Measurements from ENCODE around the gene ATPAF1. TPM values are rescaled to one million over a fixed set of nuclear protein-coding genes. Genes with fewer than 3 reads are reported as not detected.
A peak's percentile ranks its signal among the peaks of the same experiment; 100 is the strongest.
"Not testable (repeated sequence)": the region's sequence is repeated elsewhere in the genome, so short reads cannot be mapped to it uniquely, and the experiment has no call there.

The ATPAF1 gene
- total RNA-seq, 1 donor from 2014 or later = 52.3 TPM

DNA sequence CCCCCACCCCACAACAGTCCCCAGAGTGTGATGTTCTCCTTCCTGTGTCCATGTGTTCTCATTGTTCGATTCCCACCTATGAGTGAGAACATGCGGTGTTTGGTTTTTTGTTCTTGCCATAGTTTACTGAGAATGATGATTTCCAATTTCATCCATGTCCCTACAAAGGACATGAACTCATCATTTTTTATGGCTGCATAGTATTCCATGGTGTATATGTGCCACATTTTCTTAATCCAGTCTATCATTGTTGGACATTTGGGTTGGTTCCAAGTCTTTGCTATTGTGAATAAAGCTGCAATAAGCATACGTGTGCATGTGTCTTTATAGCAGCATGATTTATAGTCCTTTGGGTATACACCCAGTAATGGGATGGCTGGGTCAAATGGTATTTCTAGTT is 17.0 kb downstream of the ATPAF1 start:
- DNase-seq (ENCODE audit: low spot score) = not testable (repeated sequence)

DNA sequence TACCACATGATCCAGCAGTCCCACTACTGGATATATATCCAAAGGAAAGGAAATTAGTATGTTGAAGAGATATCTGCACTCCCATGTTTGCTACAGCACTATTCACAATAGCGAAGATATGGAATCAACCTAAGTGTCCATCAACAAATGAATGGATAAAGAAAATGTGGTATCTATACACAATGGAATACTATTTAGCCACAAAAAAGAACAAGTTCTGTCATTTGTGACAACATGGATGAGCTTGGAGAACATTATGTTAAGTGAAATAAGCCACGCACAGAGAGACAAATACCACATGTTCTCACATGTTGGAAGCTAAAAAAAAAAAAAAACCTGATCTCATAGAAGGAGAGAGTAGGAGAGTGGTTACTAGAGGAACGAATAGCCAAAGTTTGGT is 17.7 kb downstream of the ATPAF1 start:
- DNase-seq (ENCODE audit: low spot score) = no peak

DNA sequence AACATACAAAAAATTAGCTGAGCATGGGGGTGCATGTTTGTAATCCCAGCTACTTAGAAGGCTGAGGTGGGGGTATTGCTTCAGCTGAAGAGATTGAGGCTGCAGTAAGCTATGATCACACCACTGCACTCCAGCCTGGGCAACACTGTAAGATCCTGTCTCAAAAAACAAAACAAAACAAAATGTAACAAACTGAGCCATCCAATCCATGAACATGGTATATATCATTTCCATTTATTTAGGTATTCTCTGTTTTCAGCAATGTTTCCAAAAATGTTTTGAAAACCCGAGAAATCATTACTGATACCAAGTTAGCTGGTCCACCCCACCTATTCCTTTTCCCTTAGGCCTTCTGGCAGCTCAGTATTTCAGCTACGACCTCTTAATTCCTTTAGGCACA is 18.4 kb downstream of the ATPAF1 start:
- DNase-seq (ENCODE audit: low spot score) = no peak

DNA sequence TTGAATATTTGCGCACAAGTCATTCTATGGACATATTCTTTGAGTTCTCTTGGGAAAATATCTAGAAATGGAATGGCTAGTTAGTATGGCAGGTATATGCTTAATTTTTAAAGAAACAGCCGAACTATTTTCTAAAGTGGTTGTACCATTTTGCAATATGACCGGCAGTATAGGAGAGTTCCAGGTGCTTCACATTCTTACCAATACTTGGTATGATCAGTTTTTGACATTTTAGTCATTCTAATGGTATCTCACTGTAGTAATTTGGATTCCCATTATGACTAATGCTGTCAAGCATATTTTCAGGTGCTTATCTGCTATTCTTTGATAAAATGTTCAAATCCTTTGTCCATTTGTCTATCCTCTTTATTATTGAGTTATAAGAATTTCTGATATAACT is 20.6 kb downstream of the ATPAF1 start:
- no peak for DNase-seq (ENCODE audit: low spot score)

DNA sequence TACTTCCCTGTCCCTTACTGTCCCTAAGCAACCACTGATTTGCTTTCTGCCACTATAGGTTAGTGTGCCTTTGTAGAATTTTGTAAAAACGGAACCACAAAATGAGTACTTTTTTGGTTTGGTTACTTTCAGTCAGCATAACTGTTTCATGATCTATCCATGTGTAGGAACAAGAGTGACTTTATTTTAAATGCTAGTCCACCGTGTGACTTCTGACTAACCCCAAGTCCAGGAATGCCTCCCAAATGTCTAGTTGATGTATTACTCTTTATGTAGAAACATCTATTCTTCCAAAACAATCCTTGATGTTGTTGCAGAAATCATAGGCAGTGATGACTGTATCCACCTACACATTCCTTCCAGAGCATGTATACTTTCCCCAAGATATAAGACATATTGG is 21.3 kb downstream of the ATPAF1 start:
- no peak for DNase-seq (ENCODE audit: low spot score)

DNA sequence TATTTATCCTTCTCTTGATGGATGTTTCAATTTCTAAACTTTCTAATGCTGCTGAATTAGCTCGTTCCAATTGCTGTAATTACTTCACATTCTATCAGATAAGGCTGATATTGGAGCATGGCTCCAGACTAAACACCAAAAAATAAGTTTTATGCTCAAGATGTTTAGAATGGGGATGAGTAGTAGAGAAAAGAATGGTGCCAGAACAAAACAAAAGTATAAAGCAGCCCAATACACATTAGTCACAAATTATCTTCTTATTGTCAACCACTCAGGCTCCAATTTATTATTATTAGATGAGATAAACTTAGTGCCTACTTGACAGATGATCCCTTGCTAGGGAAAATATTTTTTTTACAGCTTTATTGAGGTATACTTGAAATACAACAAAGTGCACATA is 21.8 kb downstream of the ATPAF1 start:
- no peak for DNase-seq (ENCODE audit: low spot score)

DNA sequence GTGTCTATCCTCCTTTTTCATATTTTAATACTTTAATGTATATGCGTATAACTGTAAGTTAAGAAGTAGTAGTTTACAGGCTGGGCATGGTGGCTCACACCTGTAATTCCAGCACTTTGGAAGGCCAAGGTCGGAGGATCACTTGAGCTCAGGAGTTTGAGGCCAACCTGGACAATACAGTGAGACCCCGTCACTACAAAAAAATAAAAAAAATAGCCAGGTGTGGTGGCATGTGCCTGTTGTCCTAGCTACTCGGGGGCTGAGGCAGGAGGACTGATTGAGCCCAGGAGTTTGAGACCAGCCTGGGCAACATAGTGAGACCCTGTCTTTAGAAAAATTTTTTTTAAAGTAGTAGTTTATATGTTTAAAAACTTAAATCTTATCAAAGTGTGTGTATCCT is 22.3 kb downstream of the ATPAF1 start:
- no peak for DNase-seq (ENCODE audit: low spot score)

DNA sequence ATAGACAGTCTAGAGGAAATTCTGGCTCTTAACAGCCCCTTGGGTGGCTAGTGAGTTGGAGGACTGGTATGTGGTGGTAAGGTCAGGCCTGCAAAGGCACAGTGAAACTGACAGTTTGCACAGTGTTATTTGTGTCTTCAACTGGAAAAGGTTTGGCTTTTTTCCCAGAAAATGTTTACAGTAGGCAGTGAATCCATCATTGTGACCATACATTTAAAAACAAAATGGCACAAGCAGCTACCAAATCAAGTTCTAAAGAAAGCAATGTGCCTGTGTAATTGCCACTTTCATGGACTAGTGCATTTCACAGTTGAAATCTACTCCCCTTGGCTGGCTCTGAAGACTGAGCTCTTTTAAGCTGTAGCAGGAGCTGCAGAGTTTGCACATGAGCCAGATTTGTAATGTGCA is 24.8 kb downstream of the ATPAF1 start:
- no peak for DNase-seq (ENCODE audit: low spot score)

DNA sequence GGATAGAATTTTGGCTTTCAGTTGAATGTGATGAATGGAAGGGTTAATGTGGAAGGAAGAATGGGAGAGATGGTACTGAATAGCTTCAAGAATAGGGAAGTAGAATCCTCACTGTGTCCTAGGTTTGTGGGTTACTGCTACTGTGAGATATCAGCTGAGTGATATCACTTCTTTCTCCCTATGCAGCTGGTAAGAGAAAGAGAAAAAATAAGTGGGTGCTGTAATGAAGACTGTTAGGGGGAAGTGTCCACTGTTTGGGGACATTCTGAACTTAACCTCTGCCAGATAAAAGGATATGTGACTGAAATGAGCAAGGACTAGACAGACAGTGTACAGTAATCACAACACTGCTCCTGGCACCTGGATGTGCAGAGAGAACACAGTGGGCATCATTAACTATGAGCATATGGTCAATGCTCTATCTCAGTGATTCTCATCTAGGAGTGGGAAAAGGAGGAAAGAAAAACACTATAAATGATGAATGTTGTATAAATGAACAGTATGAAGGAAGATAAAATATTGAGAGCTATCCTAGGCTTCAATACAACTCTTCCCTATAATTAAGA is 26.0 kb downstream of the ATPAF1 start:
- no peak for DNase-seq (ENCODE audit: low spot score)

DNA sequence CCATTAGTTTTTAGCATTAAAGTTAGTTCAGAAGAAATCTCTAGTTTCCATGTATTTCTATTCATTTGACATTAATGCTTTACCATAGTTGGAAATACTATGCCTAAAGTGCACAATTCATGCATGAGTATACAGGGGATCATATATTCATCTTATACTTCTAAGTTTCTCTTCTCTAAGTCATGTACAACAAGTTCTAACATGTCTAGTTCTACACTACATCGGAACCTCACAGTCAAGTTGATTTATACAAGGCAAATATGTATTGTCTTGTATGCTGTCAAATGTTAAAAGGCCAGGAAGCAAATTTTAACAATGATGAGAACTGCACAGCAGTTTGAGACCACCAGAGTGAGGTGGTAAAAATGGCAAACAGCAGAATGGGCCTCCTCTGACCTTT is 28.6 kb downstream of the ATPAF1 start:
- DNase-seq (ENCODE audit: low spot score) = no peak

DNA sequence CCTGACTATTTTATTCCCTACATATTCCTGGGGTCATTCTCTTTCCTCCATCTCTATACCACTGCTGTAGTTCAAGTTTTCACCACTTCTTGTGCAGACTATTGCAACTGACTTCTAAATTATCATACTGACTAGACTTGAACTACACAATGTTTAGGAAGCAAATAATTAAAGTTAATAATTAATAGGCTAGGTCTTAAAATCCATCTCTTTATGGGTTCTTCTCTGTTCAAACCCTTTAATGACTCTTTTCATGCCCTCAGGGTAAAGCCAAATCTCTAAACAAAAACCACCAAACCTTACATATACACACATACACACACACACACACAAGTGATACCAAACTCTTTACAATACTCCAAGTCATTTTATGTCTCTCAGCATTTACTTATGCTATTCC is 29.2 kb downstream of the ATPAF1 start:
- no peak for DNase-seq (ENCODE audit: low spot score)

DNA sequence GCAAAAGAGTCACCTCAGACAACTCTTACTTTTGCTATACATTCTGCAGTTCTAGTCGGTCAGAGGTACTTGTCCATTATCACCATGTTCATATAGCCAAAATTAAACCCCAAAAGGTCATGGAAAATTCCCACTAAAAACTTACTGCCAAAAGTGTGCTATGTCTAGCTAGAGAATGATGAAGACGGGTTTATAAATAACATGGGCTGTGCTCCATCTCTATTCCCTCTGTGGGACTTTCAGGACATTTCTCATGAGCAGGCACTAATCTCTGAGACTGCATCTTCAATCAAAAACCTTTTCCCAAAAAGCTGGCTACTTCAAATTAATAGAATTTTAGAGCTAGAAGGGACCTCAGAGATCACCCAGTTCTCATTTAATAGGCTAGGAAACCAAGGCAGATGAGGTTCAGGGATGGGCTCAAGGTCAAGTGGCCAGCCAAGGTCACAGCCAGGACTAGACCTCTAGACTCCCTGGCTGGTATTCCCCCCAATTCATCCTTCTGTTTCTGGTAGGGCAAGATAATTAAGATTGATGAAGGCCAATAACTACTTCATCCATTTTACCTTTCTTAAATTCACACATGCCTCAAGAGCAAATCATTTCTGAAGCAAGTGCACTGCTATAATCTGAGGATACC is 30.6 kb downstream of the ATPAF1 start:
- no peak for DNase-seq (ENCODE audit: low spot score)

DNA sequence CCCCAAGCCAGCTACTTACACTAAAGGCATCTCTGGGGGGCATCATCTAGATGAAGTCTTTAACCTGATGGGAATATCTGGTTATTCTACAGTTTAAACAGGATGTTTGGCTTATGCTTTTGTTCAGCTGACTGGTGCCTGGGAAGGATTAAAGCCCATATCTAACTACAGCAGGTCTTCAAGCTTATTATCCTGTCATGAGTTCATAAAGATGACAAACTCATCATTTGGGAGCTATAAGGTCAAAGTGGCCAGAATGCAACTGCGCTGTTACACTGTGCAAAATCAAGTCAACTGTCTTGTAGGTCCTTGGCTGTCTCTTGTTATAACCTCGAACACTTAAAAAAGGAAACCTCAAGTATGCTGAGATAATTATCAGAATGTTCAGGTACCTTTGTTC is 33.0 kb downstream of the ATPAF1 start:
- no peak for DNase-seq (ENCODE audit: low spot score)

DNA sequence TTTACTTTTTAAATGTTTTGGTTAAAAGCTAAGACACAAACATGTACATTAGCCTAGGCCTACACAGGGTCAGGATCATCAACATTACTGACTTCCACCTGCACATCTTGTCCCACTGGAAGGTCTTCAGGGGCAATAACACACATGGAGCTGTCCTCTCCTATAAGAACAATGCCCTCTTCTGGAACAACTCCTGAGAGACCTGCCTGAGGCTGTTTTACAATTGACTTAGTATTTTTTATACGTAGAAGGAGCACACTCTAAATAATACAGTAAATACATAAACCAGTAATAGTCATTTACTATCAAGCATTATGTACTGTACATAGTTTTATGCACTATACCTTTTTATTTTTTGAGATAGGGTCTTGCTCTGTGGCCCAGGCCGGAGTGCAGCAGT is 37.4 kb downstream of the ATPAF1 start:
- DNase-seq (ENCODE audit: low spot score) = no peak

DNA sequence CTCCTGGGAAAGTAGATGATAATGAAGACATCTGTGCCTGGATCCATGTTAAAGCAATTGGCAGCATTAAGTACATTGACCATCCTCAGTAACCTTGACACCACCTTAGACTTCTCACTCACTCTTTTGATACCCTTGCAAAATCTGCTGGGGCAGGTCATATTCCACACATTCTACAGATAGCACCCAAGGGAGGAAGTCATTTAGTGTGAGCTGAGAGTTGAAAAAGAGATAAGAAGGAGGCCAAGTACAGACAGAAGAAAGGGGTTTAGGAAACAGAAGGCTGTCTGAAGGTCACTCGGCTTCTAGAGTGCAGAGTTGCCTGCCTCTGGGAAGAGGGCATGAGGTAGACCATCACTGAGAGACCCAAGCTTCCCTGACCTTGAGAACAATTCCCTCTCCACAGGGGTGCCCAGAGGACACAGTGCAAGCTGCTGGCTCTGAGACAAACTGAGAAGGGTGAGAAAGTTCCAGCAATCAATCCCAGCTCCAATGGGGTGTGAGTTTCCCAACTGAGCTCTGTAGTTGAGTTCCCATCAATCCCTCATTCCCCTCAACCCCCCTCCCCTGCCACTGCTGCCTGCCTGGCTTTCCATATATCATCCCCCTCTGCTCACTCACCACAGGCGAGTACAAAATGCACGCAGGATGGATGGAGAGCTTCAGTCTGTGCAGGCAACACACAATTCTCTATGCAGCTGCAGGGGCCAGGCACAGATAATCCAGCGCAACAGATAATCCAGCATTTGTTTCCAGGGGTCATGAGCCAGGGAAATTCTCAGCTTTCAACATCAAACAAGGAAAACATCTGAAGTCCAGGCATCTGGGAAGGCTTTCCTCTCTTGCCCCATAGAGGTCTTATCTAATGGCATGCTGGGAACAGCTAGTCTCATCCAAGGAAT is 44.2 kb downstream of the ATPAF1 start:
- peak; percentile 11 for DNase-seq (ENCODE audit: low spot score)

DNA sequence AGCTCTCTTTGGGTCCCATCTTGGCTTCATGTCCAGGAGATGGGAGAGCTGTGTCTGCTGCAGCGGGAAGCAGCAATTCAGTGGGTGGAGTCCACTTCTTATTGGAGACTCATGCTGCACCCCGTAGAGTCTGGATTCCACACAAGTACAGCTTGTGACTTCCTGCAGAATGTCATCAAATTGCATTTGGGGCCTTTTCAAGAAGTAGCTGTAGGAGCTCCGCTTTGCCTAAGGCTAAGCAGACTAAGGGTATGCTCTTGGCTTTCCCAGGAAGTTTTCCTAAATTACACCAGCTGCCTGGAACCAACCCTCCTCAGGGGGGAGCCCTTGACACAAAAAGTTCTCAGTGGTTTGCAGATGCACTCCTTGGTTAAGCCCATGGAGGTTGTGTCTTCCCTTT is 45.8 kb downstream of the ATPAF1 start:
- DNase-seq (ENCODE audit: low spot score) = no peak

DNA sequence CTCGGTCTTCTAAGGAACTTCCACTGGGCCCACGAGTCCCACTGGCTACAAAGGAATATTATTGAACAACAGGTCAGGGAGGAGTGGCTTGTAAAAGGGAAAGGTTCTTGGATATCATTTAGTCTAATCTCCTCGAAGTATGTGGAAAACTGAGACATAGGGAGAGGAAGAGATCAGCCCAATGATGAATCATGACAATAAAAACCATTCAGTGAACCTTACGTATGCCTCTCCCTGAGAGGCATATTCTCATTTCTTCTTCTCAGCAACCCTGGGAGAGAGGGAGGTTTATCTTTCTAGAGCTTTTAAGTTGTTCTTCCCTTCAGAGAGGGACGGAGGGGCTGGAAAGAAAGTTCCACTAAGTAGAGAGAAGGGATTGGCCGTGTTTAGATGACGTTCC is 46.2 kb downstream of the ATPAF1 start:
- DNase-seq (ENCODE audit: low spot score) = no peak

DNA sequence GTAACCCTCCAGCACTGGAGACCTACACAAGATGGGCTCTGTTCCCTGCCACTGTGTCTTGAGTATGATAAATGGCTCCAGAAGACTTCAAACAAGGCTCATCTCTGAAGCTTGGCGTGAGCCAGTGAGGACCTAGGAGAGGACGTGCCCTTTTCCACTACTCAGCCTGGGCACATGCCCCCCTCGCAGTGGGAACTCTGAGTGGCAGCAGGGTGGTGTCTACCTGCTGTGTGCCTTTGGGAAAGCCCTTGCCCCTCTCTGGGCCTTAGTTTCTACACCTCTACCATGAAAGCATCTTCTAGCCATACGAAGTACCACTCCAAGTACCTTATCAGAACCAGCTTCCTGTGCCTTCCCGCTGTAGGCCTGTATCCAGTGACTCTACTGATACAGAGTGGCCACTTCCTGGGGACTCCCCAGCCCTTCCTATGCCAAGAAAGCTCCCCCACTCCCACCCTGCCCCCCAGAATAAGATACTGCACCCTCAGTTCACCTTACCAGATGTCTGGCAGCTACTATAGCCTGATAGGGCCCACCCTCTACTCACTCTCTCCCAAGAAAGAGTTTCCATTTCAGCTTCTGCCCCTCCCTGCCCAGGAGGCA is 48.4 kb downstream of the ATPAF1 start:
- peak; percentile 79 for DNase-seq (ENCODE audit: low spot score)

DNA sequence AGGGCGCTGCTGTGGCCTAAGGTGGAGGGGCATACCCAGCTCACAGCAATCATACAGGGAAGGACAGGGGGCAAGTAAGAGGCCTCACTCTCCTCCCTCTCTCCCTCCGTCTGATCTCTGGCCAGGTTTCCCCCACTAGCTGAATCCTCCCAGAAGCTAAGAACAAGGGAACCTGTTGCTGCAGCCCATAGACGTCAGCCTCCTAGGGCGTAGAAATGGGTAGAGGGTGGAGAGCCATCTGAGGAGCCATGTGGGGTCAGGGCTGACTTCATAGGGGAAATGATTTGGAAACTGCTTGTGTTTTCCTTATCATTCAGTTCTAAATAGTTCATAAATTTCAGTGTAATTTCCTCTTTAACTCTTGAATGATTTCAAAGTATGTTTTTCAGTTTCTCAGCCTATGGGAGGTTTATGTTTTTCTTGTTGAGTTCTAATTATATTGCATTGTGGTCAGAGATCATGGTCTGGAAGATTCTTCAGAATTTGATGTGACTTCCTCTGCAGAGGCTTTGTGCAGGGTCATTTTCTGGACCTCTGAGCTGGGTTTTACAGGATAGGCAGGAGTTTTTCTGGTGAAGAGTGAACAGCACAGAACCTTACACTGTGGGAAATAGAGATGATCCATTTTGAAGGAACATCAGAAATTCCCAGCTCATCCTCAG is 49.3 kb downstream of the ATPAF1 start:
- no peak for DNase-seq (ENCODE audit: low spot score)

DNA sequence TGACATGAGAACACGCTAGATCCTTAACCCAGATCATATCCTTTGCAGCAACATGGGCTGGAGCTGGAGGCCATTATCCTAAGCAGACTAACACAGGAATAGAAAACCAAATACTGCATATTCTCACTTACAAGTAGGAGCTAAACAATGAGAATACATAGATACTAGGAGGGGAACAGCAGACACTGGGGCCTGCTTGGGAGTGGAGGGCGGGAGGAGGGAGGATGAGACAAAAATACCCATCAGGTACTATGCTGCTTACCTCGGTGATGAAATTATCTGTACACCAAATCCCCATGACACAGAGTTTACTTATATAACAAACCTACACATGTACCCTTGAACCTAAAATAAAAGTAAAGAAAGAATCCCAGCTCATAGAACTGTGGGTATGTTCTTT is 50.3 kb downstream of the ATPAF1 start:
- no peak for DNase-seq (ENCODE audit: low spot score)

DNA sequence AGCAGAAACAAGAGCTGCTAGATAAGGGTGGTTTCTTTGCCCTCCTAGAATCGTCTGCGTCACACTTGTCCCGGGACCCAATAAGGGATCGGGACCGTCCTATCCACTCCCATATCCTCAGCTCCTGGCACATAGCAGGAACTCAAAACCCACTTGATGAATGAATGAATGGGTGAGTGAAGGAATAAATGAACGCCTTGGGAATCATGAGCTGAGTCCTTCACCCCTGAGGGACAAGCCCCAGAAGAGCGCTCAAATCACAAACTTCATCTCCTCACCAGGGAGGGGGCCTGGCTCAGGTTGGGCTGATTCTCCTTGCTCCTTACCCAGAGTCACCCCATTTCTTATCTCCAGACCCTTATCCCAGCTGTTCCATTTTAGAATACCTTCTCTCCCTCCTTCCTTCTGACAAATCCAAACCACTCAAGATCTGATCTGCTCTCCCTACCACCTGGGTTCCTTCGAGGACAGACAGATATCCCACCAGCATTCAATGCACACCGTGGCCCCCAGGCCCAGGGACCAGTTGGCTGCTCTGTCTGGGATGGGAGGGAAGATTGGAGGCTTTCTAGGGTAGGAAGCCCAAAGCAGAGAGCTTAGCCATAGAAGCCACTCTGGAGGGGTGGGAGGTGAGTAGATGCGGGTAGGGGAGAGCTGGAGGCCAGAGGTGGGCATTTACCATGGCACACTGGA is 50.9 kb downstream of the ATPAF1 start:
- DNase-seq (ENCODE audit: low spot score) = peak; percentile 65

Measured in mesenteric fat pad (tissue), 1 donor.